PC-9 (cell line): Measurements from ENCODE around the gene CELF4. TPM values are rescaled to one million over a fixed set of nuclear protein-coding genes. Genes with fewer than 3 reads are reported as not detected.

ENCODE experiments used
- BruUV-seq: library from RNA; stranded (reverse); fragments of 400-500 nt; replicated peaks from 2 replicates; lab custom pipeline; 2021; lab: Mats Ljungman, UMichigan
- CTCF ChIA-PET: fragments of 300-600 bp; sonication (Branson Sonifier 250); formaldehyde crosslinking; loops from one replicate; lab custom pipeline; 2022; ENCODE audit warnings: antibody characterized with exemption; lab: Charles Lee
- POLR2A ChIA-PET: fragments of 300-600 bp; sonication (Branson Sonifier 250); formaldehyde crosslinking; loops from one replicate; lab custom pipeline; 2022; ENCODE audit warnings: antibody characterized with exemption; ENCODE audit not compliant: unreplicated experiment; lab: Charles Lee
- DNase-seq, 2 experiments: peaks; one replicate each; pipeline versions ENCODE4 v3.0.0 to v3.0.0-alpha.2; 2015 to 2022; ENCODE audit warnings: mixed read lengths in 1 of 2
- H2AFZ ChIP-seq: fragments of 200-600 bp; sonication (generic); 2 replicates; pipeline ENCODE4 v1.8.1; 2017; ENCODE audit warnings: antibody characterized with exemption
- H3F3A ChIP-seq: fragments of 200-600 bp; sonication (generic); 2 replicates; pipeline ENCODE4 v1.8.1; 2017; ENCODE audit warnings: antibody characterized with exemption, mild to moderate bottlenecking, low read depth; ENCODE audit not compliant: insufficient read depth
- H3K27ac ChIP-seq: fragments of 200-600 bp; sonication (generic); 2 replicates; pipeline ENCODE4 v1.6.1; 2016; ENCODE audit warnings: mixed run types
- H3K27me3 ChIP-seq: fragments of 200-600 bp; sonication (generic); 2 replicates; pipeline ENCODE4 v1.6.1; 2016; ENCODE audit warnings: low read depth, mixed run types; ENCODE audit not compliant: insufficient read depth
- H3K36me3 ChIP-seq: fragments of 200-600 bp; sonication (generic); 2 replicates; pipeline ENCODE4 v1.6.1; 2016; ENCODE audit warnings: low read depth, mixed run types
- H3K4me1 ChIP-seq: fragments of 200-600 bp; sonication (generic); replicated peaks from 2 replicates; pipeline ENCODE4 v1.6.1; 2016; ENCODE audit warnings: mixed run types; ENCODE audit not compliant: insufficient read depth
- H3K4me2 ChIP-seq: fragments of 200-600 bp; sonication (generic); 2 replicates; pipeline ENCODE4 v1.6.1; 2017; ENCODE audit warnings: mixed run types
- H3K4me3 ChIP-seq: fragments of 200-600 bp; sonication (generic); 2 replicates; pipeline ENCODE4 v1.6.1; 2016; ENCODE audit warnings: mixed run types
- H3K79me2 ChIP-seq: fragments of 200-600 bp; sonication (generic); 2 replicates; pipeline ENCODE4 v1.6.1; 2017; ENCODE audit warnings: low read depth, mixed run types
- H3K9me2 ChIP-seq: fragments of 200-600 bp; sonication (generic); 2 replicates; pipeline ENCODE4 v1.8.1; 2017; ENCODE audit warnings: mild to moderate bottlenecking; ENCODE audit not compliant: insufficient read depth
- H3K9me3 ChIP-seq: fragments of 200-600 bp; sonication (generic); 2 replicates; pipeline ENCODE4 v1.8.1; 2016; ENCODE audit warnings: low read depth; ENCODE audit not compliant: insufficient read depth
- H4K20me1 ChIP-seq: fragments of 200-600 bp; sonication (generic); 2 replicates; pipeline ENCODE4 v1.8.1; 2017; ENCODE audit not compliant: insufficient read depth
- EZH2 ChIP-seq: fragments of 200-600 bp; sonication (generic); IDR thresholded peaks from 2 replicates; pipeline ENCODE4 v1.8.0; 2017; ENCODE audit warnings: antibody characterized with exemption, low read depth
- intact Hi-C: fragments of 100-400 bp; cut with micrococcal nuclease; formaldehyde crosslinking; loops from one replicate; pipeline ENCODE4 v1.10.0; 2022; ENCODE audit not compliant: unreplicated experiment
- total RNA-seq: library from RNA; stranded (reverse); gene quantifications from 2 replicates; pipeline ENCODE4 v1.2.3, GENCODE V29; 2021
- TF ChIP-seq, protein P1 (sequence below): fragments of 200-600 bp; sonication (generic); conservative IDR thresholded peaks from 2 replicates; pipeline ENCODE4 v1.6.1; 2017; ENCODE audit warnings: mixed run types, antibody characterized with exemption, mild to moderate bottlenecking, moderate library complexity

The CELF4 gene
- total RNA-seq, 1 experiment from 2014 or later: 1.2 TPM

DNA sequence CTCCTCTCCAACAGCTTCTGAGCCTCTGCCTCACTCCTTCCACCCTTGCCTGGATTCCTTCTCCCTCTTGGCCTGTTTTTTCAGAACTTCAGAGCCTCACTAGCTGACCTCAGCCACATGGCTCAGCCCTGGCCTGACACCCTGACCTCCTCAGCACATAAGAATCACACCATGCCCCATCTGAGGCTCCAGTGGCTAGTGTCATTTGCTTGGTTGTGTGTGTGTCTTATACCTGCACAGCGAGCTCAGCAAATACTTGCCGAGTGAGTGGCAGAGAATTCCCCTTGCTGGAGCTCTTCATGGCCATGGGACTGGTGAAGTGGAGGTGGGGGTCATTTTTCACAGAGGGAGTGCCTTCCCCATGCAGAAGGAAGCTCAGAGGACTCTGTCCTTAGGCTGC lies 70.2 kb downstream of the CELF4 start:
- no peak overlapping the region for H2AFZ ChIP-seq
- H3K36me3 ChIP-seq: no peaks in the 10 kb centered on the region
- intact Hi-C loops: no loop called here
- no peaks in the 10 kb centered on the region for H3K9me2 ChIP-seq
- H3K9me3 ChIP-seq: no peaks in the 10 kb centered on the region
- H4K20me1 ChIP-seq: no peaks in the 10 kb centered on the region
- DNase-seq: no peak
- H3K4me2 ChIP-seq: no peak overlapping the region
- TF ChIP-seq, protein P1, sequence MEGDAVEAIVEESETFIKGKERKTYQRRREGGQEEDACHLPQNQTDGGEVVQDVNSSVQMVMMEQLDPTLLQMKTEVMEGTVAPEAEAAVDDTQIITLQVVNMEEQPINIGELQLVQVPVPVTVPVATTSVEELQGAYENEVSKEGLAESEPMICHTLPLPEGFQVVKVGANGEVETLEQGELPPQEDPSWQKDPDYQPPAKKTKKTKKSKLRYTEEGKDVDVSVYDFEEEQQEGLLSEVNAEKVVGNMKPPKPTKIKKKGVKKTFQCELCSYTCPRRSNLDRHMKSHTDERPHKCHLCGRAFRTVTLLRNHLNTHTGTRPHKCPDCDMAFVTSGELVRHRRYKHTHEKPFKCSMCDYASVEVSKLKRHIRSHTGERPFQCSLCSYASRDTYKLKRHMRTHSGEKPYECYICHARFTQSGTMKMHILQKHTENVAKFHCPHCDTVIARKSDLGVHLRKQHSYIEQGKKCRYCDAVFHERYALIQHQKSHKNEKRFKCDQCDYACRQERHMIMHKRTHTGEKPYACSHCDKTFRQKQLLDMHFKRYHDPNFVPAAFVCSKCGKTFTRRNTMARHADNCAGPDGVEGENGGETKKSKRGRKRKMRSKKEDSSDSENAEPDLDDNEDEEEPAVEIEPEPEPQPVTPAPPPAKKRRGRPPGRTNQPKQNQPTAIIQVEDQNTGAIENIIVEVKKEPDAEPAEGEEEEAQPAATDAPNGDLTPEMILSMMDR: no peak
- TF ChIP-seq EZH2: no peak
- no peak overlapping the region for H3K4me3 ChIP-seq
- no peak overlapping the region for H3K27ac ChIP-seq
- no TSS peak for BruUV-seq
- POLR2A ChIA-PET: no interaction called here
- no peaks in the 10 kb centered on the region for H3K4me1 ChIP-seq
- H3K79me2 ChIP-seq: no peaks in the 10 kb centered on the region
- CTCF ChIA-PET: no interaction called here
- no peaks in the 10 kb centered on the region for H3F3A ChIP-seq
- H3K27me3 ChIP-seq: peaks cover 27% of the 10 kb centered on the region

DNA sequence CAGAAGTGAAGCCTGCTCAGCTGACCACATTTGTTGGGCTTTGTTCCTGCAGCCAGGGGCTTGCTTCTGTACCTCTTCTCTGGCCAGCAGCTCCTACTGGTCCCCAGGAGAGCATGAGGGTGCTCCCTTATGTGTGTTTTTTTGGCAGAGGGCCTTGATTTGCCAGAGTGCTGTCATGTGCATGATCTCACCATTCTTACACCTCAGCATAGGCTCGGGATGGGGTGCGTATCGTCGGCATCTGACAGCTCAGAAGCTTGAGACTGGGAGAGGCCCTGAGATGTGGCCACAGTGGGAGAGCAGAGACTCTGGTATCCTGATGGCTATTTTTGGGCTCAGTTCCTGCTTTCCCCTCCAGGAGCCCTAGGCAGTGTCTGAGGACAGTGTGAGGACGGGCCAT lies 71.2 kb downstream of the CELF4 start:
- Histone ChIP-seq H3K9me2 (no peaks in the 10 kb centered on the region), H3K27ac (no peak overlapping the region), H3K9me3 (no peaks in the 10 kb centered on the region), H3F3A (no peaks in the 10 kb centered on the region), H3K79me2 (no peaks in the 10 kb centered on the region), H3K27me3 (peaks cover 32% of the 10 kb centered on the region), H3K4me3 (no peak overlapping the region), H3K4me1 (no peaks in the 10 kb centered on the region), H2AFZ (no peak overlapping the region), H4K20me1 (no peaks in the 10 kb centered on the region), H3K4me2 (no peak overlapping the region), H3K36me3 (no peaks in the 10 kb centered on the region)
- CTCF ChIA-PET: no interaction called here
- intact Hi-C loops: no loop called here
- BruUV-seq: no TSS peak
- no peak for DNase-seq
- POLR2A ChIA-PET: no interaction called here
- TF ChIP-seq, protein P1: no peak

DNA sequence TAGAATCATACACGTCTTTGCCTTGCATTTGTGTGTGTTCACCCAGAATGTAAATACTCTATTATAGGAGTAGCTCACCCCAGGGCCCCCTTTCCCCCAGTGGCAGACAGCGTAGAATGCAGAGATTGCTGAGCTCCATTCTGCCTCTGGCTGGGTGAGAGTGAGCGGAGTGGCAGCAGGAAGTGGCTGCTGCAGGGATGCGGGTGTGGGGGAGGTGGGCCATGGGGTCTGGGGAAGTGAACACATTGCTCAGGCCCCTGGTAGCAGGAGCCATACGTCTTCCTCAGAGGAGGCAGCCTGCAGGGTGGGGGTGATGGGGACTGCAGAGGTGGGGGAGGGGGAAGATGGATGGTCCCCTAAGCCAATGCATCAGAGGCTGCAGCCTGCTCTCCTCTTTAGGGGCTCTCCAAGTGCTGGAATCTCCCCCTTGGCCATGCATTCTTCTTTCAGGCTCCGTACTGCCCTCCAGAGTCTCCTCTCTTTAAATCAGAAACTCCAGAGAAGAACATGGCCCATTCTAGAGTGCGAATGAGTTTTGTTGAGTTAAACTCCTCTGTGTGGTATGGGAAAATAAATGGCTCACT lies 72.2 kb downstream of the CELF4 start:
- BruUV-seq: no TSS peak
- H3K9me3 ChIP-seq: no peaks in the 10 kb centered on the region
- H3K27ac ChIP-seq: no peak overlapping the region
- H3K4me1 ChIP-seq: no peaks in the 10 kb centered on the region
- H3K4me3 ChIP-seq: no peak overlapping the region
- no peak overlapping the region for H2AFZ ChIP-seq
- no peaks in the 10 kb centered on the region for H3F3A ChIP-seq
- H3K79me2 ChIP-seq: no peaks in the 10 kb centered on the region
- no peak overlapping the region for H3K4me2 ChIP-seq
- POLR2A ChIA-PET: no interaction called here
- no peaks in the 10 kb centered on the region for H3K9me2 ChIP-seq
- peaks cover 41% of the 10 kb centered on the region for H3K27me3 ChIP-seq
- intact Hi-C loops: no loop called here
- no peak for DNase-seq
- TF ChIP-seq EZH2: no peak
- TF ChIP-seq, protein P1: no peak
- H3K36me3 ChIP-seq: no peaks in the 10 kb centered on the region
- CTCF ChIA-PET: no interaction called here
- H4K20me1 ChIP-seq: no peaks in the 10 kb centered on the region
